A673 (cell line): Measurements from ENCODE around the gene NTF3.

Source experiments
- EZH2 ChIP-seq: fragments of 200-600 bp; sonication (generic); IDR thresholded peaks from 2 replicates; pipeline ENCODE4 v1.6.1; 2017; ENCODE audit warnings: borderline replicate concordance, low read depth, mild to moderate bottlenecking, mixed read lengths, antibody characterized with exemption, low read length; ENCODE audit not compliant: poor library complexity, severe bottlenecking
- TF ChIP-seq, protein P1 (sequence below): fragments of 300-800, 200-600 bp; sonication (generic); conservative IDR thresholded peaks from 2 replicates; pipeline ENCODE4 v1.5.1; 2017; ENCODE audit warnings: low read depth, mild to moderate bottlenecking, antibody characterized with exemption, low read length, moderate library complexity, mixed read lengths

DNA sequence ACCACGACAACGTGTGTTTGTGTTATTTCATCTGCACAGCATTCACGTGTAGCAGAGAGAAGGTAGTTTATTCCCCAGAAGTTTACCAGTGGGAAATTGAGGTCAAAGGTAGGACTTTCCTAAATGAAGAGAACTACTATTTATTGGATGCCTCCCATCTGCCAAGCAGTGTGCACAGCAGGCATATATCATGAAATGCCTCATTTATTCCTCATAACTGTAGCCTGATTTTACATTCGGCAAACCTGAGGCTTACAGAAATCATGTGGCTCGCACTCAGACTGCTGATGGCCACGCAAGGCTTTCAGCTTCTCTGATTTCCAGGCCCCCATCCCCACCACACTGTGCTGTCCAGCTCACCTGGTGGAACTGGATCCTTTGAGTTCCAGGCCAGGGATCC lies 33.5 kb downstream of the NTF3 start:
- TF ChIP-seq, protein P1, sequence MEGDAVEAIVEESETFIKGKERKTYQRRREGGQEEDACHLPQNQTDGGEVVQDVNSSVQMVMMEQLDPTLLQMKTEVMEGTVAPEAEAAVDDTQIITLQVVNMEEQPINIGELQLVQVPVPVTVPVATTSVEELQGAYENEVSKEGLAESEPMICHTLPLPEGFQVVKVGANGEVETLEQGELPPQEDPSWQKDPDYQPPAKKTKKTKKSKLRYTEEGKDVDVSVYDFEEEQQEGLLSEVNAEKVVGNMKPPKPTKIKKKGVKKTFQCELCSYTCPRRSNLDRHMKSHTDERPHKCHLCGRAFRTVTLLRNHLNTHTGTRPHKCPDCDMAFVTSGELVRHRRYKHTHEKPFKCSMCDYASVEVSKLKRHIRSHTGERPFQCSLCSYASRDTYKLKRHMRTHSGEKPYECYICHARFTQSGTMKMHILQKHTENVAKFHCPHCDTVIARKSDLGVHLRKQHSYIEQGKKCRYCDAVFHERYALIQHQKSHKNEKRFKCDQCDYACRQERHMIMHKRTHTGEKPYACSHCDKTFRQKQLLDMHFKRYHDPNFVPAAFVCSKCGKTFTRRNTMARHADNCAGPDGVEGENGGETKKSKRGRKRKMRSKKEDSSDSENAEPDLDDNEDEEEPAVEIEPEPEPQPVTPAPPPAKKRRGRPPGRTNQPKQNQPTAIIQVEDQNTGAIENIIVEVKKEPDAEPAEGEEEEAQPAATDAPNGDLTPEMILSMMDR = no peak
- no peak for TF ChIP-seq EZH2
